HEK293 (cell line): Measurements from ENCODE around the gene CRYBB1.

ENCODE experiments used
- ZNF10 ChIP-seq: fragments of 450-650 bp; formaldehyde crosslinking; IDR thresholded peaks from 2 replicates; pipeline ENCODE4 v1.5.1; 2017; ENCODE audit warnings: missing biosample characterization, missing genetic modification characterization
- ZNF2 ChIP-seq: fragments of 450-650 bp; formaldehyde crosslinking; IDR thresholded peaks from 2 replicates; pipeline ENCODE4 v1.5.1; 2016; ENCODE audit warnings: missing biosample characterization, missing genetic modification characterization
- TF ChIP-seq, protein P1 (sequence below): sonication (generic); formaldehyde crosslinking; IDR thresholded peaks from 2 replicates; pipeline ENCODE4 v1.8.1; 2022; ENCODE audit warnings: mild to moderate bottlenecking, moderate library complexity, missing genetic modification reagents
- TF ChIP-seq, protein P2 (sequence below): fragments of 450-650 bp; formaldehyde crosslinking; IDR thresholded peaks from 2 replicates; pipeline ENCODE4 v1.5.1; 2016; ENCODE audit warnings: missing biosample characterization, missing genetic modification characterization

DNA sequence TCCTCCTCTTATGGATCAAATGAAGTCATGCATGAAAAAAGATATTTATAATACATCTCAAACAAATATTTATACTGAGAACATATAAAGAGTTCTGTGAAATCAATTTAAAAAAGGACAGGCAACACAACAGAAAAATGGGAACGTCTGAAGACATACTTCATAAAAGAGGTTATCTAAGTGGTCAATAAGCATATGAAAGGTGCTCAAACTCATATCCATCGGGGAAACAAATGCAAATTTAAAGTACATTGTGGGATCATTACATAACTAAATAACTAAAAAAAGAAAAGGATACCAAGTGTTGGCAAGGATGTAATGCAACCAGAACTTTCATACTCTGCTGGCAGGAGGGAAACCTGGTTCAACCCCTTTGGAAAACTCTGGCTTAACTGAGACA is 50.2 kb downstream of the CRYBB1 start:
- TF ChIP-seq, protein P1, sequence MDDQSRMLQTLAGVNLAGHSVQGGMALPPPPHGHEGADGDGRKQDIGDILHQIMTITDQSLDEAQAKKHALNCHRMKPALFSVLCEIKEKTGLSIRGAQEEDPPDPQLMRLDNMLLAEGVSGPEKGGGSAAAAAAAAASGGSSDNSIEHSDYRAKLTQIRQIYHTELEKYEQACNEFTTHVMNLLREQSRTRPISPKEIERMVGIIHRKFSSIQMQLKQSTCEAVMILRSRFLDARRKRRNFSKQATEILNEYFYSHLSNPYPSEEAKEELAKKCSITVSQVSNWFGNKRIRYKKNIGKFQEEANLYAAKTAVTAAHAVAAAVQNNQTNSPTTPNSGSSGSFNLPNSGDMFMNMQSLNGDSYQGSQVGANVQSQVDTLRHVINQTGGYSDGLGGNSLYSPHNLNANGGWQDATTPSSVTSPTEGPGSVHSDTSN (CRISPR knock-in tag), result no peak
- no peak for TF ChIP-seq ZNF10 (tag by site-specific recombination)
- no peak for TF ChIP-seq ZNF2 (tag by site-specific recombination)
- TF ChIP-seq, protein P2, sequence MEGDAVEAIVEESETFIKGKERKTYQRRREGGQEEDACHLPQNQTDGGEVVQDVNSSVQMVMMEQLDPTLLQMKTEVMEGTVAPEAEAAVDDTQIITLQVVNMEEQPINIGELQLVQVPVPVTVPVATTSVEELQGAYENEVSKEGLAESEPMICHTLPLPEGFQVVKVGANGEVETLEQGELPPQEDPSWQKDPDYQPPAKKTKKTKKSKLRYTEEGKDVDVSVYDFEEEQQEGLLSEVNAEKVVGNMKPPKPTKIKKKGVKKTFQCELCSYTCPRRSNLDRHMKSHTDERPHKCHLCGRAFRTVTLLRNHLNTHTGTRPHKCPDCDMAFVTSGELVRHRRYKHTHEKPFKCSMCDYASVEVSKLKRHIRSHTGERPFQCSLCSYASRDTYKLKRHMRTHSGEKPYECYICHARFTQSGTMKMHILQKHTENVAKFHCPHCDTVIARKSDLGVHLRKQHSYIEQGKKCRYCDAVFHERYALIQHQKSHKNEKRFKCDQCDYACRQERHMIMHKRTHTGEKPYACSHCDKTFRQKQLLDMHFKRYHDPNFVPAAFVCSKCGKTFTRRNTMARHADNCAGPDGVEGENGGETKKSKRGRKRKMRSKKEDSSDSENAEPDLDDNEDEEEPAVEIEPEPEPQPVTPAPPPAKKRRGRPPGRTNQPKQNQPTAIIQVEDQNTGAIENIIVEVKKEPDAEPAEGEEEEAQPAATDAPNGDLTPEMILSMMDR, result no peak
